ENCODE results near the gene SPATA31D4.

GRCh38 chr9:81976351-81976750 lies 48.1 kb downstream of the SPATA31D4 start:
- TF ChIP-seq, protein P1, sequence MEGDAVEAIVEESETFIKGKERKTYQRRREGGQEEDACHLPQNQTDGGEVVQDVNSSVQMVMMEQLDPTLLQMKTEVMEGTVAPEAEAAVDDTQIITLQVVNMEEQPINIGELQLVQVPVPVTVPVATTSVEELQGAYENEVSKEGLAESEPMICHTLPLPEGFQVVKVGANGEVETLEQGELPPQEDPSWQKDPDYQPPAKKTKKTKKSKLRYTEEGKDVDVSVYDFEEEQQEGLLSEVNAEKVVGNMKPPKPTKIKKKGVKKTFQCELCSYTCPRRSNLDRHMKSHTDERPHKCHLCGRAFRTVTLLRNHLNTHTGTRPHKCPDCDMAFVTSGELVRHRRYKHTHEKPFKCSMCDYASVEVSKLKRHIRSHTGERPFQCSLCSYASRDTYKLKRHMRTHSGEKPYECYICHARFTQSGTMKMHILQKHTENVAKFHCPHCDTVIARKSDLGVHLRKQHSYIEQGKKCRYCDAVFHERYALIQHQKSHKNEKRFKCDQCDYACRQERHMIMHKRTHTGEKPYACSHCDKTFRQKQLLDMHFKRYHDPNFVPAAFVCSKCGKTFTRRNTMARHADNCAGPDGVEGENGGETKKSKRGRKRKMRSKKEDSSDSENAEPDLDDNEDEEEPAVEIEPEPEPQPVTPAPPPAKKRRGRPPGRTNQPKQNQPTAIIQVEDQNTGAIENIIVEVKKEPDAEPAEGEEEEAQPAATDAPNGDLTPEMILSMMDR (IDR thresholded peaks at IDR 0.05; ENCODE audit: low read length): no peak
- TF ChIP-seq EZH2 (optimal IDR thresholded peaks at IDR 0.05; ENCODE audit: low read depth, low read length): no peak
